OCI-LY1 (cell line): Measurements from ENCODE around the gene PPP4R3C.

Source experiments
- EZH2 ChIP-seq: fragments of 200-600 bp; sonication (generic), shearing (Covaris generic); IDR thresholded peaks from 2 replicates; pipeline ENCODE4 v1.8.0; 2017; ENCODE audit warnings: borderline replicate concordance, mixed run types, mild to moderate bottlenecking, antibody characterized with exemption, low read length, moderate library complexity, mixed read lengths
- TF ChIP-seq, protein P1 (sequence below): fragments of 200-600 bp; sonication (generic), shearing (Covaris generic); IDR thresholded peaks from 2 replicates; pipeline ENCODE4 v1.5.1; 2017; ENCODE audit warnings: mild to moderate bottlenecking, antibody characterized with exemption, low read length, moderate library complexity, mixed read lengths

DNA sequence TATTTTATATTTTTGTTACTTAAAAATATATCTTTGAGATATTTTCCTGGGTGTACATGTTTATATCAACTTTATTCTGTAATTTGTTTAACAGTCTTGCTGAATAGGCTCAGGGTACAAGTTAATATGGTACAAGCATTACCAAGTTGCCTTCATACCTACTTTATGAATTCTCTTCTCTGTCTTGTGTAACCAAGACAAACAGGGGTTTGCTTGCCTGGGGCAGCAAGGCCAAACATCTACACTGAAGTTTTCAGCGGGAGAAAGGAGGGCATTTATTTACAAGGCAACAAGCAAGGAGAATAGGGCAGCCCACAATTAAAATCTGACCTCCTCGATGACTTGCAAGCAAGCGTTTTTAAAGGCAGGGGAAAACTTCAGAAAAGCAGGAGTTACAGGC lies 24.2 kb downstream of the PPP4R3C start:
- TF ChIP-seq, protein P1, sequence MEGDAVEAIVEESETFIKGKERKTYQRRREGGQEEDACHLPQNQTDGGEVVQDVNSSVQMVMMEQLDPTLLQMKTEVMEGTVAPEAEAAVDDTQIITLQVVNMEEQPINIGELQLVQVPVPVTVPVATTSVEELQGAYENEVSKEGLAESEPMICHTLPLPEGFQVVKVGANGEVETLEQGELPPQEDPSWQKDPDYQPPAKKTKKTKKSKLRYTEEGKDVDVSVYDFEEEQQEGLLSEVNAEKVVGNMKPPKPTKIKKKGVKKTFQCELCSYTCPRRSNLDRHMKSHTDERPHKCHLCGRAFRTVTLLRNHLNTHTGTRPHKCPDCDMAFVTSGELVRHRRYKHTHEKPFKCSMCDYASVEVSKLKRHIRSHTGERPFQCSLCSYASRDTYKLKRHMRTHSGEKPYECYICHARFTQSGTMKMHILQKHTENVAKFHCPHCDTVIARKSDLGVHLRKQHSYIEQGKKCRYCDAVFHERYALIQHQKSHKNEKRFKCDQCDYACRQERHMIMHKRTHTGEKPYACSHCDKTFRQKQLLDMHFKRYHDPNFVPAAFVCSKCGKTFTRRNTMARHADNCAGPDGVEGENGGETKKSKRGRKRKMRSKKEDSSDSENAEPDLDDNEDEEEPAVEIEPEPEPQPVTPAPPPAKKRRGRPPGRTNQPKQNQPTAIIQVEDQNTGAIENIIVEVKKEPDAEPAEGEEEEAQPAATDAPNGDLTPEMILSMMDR: no peak
- TF ChIP-seq EZH2: no peak
